A549 (cell line): Measurements from ENCODE around the gene CDH4.

Experiments
- EP300 ChIP-seq, 2 experiments: fragments of >200 bp; sonication (Bioruptor Twin); formaldehyde crosslinking; IDR thresholded peaks; 2 replicates in 1 of 2; 3 replicates in 1 of 2; pipeline ENCODE4 v1.6.1; 2016 to 2017
- GATA3 ChIP-seq: IDR thresholded peaks from 2 replicates; pipeline ENCODE4 v1.6.1; 2012; ENCODE audit warnings: borderline replicate concordance
- MAFK ChIP-seq: fragments of 450-650 bp; IDR thresholded peaks from 2 replicates; pipeline ENCODE4 v1.6.1; 2014; ENCODE audit not compliant: partially characterized antibody
- POLR2AphosphoS2 ChIP-seq: conservative IDR thresholded peaks from 2 replicates; pipeline ENCODE4 v1.6.1; 2012; ENCODE audit warnings: low read length, improper control_type of control experiment, inconsistent platforms
- TF ChIP-seq, protein P1 (sequence below): fragments of >200 bp; sonication (Bioruptor Twin); formaldehyde crosslinking; IDR thresholded peaks from 3 replicates; pipeline ENCODE4 v1.5.1; 2016
- TF ChIP-seq, protein P2 (sequence below): IDR thresholded peaks from 2 replicates; pipeline ENCODE4 v1.6.1; 2012
- TF ChIP-seq, protein P3 (sequence below): fragments of 200-600 bp; sonication (generic); IDR thresholded peaks from 2 replicates; pipeline ENCODE4 v1.6.1; 2016; ENCODE audit warnings: antibody characterized with exemption, mild to moderate bottlenecking, moderate library complexity

DNA sequence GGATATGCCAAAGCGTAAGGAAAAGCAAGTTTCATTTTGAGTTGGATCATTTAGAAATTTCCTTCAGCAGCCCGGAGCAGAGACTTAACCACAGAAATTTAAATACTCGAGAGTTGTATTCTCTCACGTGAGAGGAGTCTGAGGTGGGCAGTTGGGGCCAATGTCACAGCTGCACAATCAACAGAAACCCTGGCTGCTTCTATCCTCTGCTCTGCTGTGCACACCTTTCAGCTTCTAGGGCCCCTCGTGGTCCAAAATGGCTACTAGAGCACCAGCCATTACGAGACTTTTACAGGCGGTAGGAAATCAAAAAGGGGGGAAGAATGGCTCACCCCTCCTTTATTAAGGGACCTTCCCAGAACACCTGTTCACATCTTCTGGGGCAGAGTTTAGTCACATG lies 659.8 kb downstream of the CDH4 start:
- no peak for TF ChIP-seq MAFK
- TF ChIP-seq EP300 (IDR thresholded peaks at IDR 0.05): no peak
- TF ChIP-seq, protein P1, sequence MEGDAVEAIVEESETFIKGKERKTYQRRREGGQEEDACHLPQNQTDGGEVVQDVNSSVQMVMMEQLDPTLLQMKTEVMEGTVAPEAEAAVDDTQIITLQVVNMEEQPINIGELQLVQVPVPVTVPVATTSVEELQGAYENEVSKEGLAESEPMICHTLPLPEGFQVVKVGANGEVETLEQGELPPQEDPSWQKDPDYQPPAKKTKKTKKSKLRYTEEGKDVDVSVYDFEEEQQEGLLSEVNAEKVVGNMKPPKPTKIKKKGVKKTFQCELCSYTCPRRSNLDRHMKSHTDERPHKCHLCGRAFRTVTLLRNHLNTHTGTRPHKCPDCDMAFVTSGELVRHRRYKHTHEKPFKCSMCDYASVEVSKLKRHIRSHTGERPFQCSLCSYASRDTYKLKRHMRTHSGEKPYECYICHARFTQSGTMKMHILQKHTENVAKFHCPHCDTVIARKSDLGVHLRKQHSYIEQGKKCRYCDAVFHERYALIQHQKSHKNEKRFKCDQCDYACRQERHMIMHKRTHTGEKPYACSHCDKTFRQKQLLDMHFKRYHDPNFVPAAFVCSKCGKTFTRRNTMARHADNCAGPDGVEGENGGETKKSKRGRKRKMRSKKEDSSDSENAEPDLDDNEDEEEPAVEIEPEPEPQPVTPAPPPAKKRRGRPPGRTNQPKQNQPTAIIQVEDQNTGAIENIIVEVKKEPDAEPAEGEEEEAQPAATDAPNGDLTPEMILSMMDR: no peak
- TF ChIP-seq POLR2AphosphoS2: no peak
- TF ChIP-seq, protein P2, sequence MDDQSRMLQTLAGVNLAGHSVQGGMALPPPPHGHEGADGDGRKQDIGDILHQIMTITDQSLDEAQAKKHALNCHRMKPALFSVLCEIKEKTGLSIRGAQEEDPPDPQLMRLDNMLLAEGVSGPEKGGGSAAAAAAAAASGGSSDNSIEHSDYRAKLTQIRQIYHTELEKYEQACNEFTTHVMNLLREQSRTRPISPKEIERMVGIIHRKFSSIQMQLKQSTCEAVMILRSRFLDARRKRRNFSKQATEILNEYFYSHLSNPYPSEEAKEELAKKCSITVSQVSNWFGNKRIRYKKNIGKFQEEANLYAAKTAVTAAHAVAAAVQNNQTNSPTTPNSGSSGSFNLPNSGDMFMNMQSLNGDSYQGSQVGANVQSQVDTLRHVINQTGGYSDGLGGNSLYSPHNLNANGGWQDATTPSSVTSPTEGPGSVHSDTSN: no peak
- TF ChIP-seq, protein P3, sequence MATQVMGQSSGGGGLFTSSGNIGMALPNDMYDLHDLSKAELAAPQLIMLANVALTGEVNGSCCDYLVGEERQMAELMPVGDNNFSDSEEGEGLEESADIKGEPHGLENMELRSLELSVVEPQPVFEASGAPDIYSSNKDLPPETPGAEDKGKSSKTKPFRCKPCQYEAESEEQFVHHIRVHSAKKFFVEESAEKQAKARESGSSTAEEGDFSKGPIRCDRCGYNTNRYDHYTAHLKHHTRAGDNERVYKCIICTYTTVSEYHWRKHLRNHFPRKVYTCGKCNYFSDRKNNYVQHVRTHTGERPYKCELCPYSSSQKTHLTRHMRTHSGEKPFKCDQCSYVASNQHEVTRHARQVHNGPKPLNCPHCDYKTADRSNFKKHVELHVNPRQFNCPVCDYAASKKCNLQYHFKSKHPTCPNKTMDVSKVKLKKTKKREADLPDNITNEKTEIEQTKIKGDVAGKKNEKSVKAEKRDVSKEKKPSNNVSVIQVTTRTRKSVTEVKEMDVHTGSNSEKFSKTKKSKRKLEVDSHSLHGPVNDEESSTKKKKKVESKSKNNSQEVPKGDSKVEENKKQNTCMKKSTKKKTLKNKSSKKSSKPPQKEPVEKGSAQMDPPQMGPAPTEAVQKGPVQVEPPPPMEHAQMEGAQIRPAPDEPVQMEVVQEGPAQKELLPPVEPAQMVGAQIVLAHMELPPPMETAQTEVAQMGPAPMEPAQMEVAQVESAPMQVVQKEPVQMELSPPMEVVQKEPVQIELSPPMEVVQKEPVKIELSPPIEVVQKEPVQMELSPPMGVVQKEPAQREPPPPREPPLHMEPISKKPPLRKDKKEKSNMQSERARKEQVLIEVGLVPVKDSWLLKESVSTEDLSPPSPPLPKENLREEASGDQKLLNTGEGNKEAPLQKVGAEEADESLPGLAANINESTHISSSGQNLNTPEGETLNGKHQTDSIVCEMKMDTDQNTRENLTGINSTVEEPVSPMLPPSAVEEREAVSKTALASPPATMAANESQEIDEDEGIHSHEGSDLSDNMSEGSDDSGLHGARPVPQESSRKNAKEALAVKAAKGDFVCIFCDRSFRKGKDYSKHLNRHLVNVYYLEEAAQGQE: no peak
- no peak for TF ChIP-seq GATA3
